ENCODE data around the gene IRF7.
A peak's percentile ranks its signal among the peaks of the same experiment; 100 is the strongest.

IRF7 gene

DNA sequence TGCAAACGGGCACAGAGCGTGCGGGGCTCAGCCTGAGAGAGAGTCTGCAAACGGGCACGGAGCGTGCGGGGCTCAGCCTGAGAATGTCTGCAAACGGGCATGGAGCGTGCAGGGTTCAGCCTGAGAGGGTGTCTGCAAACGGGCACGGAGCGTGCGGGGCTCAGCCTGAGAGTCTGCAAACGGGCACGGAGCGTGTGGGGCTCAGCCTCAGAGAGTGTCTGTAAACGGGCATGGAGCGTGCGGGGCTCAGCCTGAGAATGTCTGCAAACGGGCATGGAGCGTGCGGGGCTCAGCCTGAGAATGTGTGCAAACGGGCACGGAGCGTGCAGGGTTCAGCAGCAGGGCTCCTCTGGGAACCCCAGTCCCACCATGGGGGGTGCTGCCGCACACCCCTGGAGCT lies 26.0 kb downstream of the IRF7 start:
- no peaks in the 10 kb centered on the region for H3K27me3 ChIP-seq
- no peak overlapping the region for H3K27ac ChIP-seq
- peaks cover 89% of the 10 kb centered on the region for H3K36me3 ChIP-seq
- H3K4me1 ChIP-seq (ENCODE audit: control insufficient read depth in 1 of 2, insufficient read depth in 1 of 2, low read depth in 1 of 2, low read length in 1 of 2) = no peaks in the 10 kb centered on the region
- TF ChIP-seq, protein P1, sequence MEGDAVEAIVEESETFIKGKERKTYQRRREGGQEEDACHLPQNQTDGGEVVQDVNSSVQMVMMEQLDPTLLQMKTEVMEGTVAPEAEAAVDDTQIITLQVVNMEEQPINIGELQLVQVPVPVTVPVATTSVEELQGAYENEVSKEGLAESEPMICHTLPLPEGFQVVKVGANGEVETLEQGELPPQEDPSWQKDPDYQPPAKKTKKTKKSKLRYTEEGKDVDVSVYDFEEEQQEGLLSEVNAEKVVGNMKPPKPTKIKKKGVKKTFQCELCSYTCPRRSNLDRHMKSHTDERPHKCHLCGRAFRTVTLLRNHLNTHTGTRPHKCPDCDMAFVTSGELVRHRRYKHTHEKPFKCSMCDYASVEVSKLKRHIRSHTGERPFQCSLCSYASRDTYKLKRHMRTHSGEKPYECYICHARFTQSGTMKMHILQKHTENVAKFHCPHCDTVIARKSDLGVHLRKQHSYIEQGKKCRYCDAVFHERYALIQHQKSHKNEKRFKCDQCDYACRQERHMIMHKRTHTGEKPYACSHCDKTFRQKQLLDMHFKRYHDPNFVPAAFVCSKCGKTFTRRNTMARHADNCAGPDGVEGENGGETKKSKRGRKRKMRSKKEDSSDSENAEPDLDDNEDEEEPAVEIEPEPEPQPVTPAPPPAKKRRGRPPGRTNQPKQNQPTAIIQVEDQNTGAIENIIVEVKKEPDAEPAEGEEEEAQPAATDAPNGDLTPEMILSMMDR (IDR thresholded peaks at IDR 0.05) = no peak
- no peaks in the 10 kb centered on the region for H3K9me3 ChIP-seq
- H3K4me3 ChIP-seq (ENCODE audit: low read depth in 1 of 2, low read length in 1 of 2) = no peak overlapping the region

DNA sequence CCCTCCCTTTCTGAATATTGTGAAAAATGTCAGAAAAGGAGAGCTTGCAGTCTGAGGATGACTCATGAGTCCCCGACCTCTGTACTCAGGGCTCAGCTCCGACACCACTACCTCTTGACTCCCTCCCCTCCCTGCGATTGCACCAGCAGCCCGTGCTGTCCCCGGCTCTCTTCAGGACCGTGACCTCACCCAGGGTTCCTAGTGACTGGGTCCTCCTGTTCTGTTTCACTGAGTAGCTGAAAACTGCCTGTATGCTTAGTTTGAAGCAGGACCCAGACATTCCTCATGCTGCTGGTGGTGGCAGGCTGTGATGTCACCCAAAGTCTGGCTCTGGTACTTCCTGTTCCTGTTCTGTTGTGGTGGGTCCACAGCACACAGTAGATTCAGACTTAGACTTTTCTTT lies 27.8 kb downstream of the IRF7 start:
- Histone ChIP-seq H3K9me3 (no peaks in the 10 kb centered on the region), H3K4me1 (ENCODE audit: control insufficient read depth in 1 of 2, insufficient read depth in 1 of 2, low read depth in 1 of 2, low read length in 1 of 2) (no peaks in the 10 kb centered on the region), H3K4me3 (ENCODE audit: low read depth in 1 of 2, low read length in 1 of 2) (no peak overlapping the region), H3K27ac (peak overlapping the region; percentile 44), H3K27me3 (no peaks in the 10 kb centered on the region), H3K36me3 (peaks cover 86% of the 10 kb centered on the region)
- TF ChIP-seq, protein P1 (IDR thresholded peaks at IDR 0.05) = no peak

DNA sequence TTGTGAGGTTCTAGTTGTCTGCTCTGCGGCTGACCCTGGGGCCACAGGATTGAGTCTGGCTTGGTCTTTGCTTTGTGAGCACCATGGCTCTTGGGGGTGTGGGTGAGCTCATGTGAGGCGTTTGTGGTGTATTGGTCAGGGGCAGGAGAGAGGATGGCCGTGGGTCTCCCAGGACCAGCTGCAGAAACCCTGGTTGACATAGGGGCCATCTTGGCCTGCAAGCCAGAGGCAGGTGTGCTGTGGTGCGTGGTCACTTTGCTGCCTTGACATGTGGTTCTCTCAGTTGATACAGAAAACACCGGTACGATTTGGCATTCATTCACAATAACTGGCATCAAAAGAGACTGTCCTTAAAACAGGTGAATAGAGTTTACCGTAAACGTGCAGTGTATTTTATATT lies 28.2 kb downstream of the IRF7 start:
- Histone ChIP-seq H3K27me3 (no peaks in the 10 kb centered on the region), H3K36me3 (peaks cover 85% of the 10 kb centered on the region), H3K4me3 (ENCODE audit: low read depth in 1 of 2, low read length in 1 of 2) (no peak overlapping the region), H3K27ac (peak overlapping the region; percentile 44), H3K9me3 (no peaks in the 10 kb centered on the region), H3K4me1 (ENCODE audit: control insufficient read depth in 1 of 2, insufficient read depth in 1 of 2, low read depth in 1 of 2, low read length in 1 of 2) (no peaks in the 10 kb centered on the region)
- TF ChIP-seq, protein P1 (IDR thresholded peaks at IDR 0.05) = no peak

DNA sequence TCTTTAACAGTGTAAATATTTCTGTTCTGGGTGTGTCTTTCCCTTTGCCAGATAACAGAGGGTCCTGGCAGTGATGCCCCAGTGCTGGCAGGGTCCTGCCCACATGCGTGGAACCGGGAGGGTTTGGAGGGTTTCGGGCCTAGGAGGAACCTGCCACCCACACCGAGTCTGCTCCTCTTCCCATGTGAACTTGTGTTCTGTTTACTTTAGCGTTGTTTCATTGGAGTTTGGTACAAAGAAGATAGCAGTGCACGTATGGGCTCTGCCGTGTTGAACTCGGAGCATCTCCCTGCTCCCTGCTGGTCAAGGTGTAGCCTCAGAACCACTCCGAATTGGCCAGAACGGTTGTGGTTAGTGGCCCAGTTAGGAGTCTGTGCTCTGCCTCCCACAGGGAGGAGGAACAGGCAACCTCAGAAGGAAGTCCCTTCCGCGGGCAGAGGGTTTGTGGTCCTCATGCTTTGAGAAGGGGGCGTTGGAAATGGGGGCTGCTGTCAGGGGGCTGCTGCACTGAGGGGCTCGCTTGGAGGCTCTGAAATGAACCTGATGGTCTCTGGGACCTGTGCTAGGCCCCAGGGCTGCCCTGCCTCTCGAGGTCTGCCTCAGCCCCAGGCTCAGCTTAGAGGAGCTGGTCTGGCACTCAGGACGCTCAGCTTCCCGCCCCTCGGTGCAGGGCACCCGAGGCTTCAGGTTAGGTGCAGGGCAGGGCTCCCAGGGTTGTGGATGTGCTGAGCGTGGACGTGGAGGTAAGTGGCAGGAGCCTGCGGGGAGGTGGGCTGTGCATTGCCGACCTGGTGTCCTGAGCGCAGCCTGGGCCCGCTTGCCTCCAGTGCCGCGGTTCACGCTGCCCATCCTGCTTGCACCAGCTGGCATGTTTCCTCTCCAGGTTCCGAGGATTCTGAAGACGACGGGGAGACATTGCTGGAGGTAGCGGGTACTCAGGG lies 29.1 kb downstream of the IRF7 start:
- no peaks in the 10 kb centered on the region for H3K9me3 ChIP-seq
- H3K27me3 ChIP-seq = no peaks in the 10 kb centered on the region
- no peak overlapping the region for H3K27ac ChIP-seq
- peaks cover 83% of the 10 kb centered on the region for H3K36me3 ChIP-seq
- no peaks in the 10 kb centered on the region for H3K4me1 ChIP-seq (ENCODE audit: control insufficient read depth in 1 of 2, insufficient read depth in 1 of 2, low read depth in 1 of 2, low read length in 1 of 2)
- no peak overlapping the region for H3K4me3 ChIP-seq (ENCODE audit: low read depth in 1 of 2, low read length in 1 of 2)
- TF ChIP-seq, protein P1 (IDR thresholded peaks at IDR 0.05) = no peak

DNA sequence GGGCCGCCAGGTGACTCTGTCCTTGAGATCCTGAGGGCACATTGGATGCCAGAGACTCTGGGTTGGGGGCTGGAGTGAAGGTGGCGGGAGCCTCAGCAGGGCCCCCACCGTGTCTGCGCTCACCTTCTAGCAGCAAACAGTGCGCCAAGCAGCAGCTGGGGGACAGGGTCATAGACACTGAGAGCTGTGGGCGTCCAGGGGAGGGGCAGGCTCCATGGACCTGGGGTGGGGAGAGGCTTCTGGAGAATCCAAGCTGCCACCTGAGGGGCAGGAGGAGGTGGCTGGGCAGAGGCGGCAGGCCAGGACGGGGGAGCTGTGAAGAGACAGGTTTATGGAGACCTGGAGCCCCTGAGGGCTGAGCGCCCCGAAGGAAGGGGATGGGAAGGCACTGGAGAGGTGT lies 31.5 kb downstream of the IRF7 start:
- H3K4me1 ChIP-seq (ENCODE audit: control insufficient read depth in 1 of 2, insufficient read depth in 1 of 2, low read depth in 1 of 2, low read length in 1 of 2) = no peaks in the 10 kb centered on the region
- H3K36me3 ChIP-seq = peaks cover 63% of the 10 kb centered on the region
- H3K27ac ChIP-seq = no peak overlapping the region
- TF ChIP-seq, protein P1 (IDR thresholded peaks at IDR 0.05) = no peak
- H3K9me3 ChIP-seq = no peaks in the 10 kb centered on the region
- H3K4me3 ChIP-seq (ENCODE audit: low read depth in 1 of 2, low read length in 1 of 2) = no peak overlapping the region
- H3K27me3 ChIP-seq = no peaks in the 10 kb centered on the region

Data from neutrophil (primary cell).